Measurements from ENCODE around the gene PLPPR5.

GRCh38 chr1:98949166-98949565 lies 55.5 kb downstream of the PLPPR5 start:
- TF ChIP-seq CTCF (IDR thresholded peaks at IDR 0.05; ENCODE audit: low read length) (no peak), EZH2 (optimal IDR thresholded peaks at IDR 0.05; ENCODE audit: low read depth, low read length) (no peak)
